Renal pelvis (tissue), 4 donors: ENCODE results near the gene TPCN2. TPM values are rescaled to one million over a fixed set of nuclear protein-coding genes. Genes with fewer than 3 reads are reported as not detected.

Source experiments
- DNase-seq: peaks from one replicate; pipeline ENCODE4 v3.0.0-alpha.2; 2013
- polyA plus RNA-seq, 3 donors: library from polyadenylated mRNA; unstranded; fragments of 120-200 nt; gene quantifications; one replicate each; pipeline ENCODE4 v1.2.1, GENCODE V29; 2013; ENCODE audit not compliant: insufficient read length in 3 of 3

Gene TPCN2
- polyA plus RNA-seq, 3 donors = 14.7 to 23.0 (median 18.7) TPM

GRCh38 chr11:69035150-69035945, 13.4 kb upstream of the TPCN2 start:
- no peak for DNase-seq

- no peak for DNase-seq
These were observed 12.8 kb upstream of the TPCN2 start for GRCh38 chr11:69035946-69036340.

- no peak for DNase-seq
These were observed 11.7 kb upstream of the TPCN2 start for GRCh38 chr11:69037074-69037473.

GRCh38 chr11:69037544-69037943, 11.2 kb upstream of the TPCN2 start:
- no peak for DNase-seq

- no peak for DNase-seq
These were observed 9.2 kb upstream of the TPCN2 start for GRCh38 chr11:69039501-69039900.

- DNase-seq = no peak
These were observed 8.7 kb upstream of the TPCN2 start for GRCh38 chr11:69040051-69040450.

GRCh38 chr11:69040581-69041260, 8.0 kb upstream of the TPCN2 start:
- DNase-seq = no peak

- no peak for DNase-seq
These were observed 7.2 kb upstream of the TPCN2 start for GRCh38 chr11:69041516-69041915.

- peak; percentile 79 for DNase-seq
These were observed 4.4 kb upstream of the TPCN2 start for GRCh38 chr11:69044111-69045013.

GRCh38 chr11:69048031-69048693, 570 bp upstream of the TPCN2 start:
- DNase-seq = no peak

- DNase-seq = no peak
These were observed 747 bp downstream of the TPCN2 start for GRCh38 chr11:69049490-69049867.

GRCh38 chr11:69050592-69051380, 2.1 kb downstream of the TPCN2 start:
- no peak for DNase-seq

GRCh38 chr11:69051381-69052342, 2.9 kb downstream of the TPCN2 start:
- no peak for DNase-seq

GRCh38 chr11:69052343-69053168, 3.8 kb downstream of the TPCN2 start:
- DNase-seq = no peak

GRCh38 chr11:69053169-69053477, 4.4 kb downstream of the TPCN2 start:
- no peak for DNase-seq

- DNase-seq = no peak
These were observed 5.0 kb downstream of the TPCN2 start for GRCh38 chr11:69053546-69054396.

GRCh38 chr11:69054397-69055211, 5.9 kb downstream of the TPCN2 start:
- DNase-seq = no peak
